IMR-90 (cell line): ENCODE data around the gene IDS. TPM values are rescaled to one million over a fixed set of nuclear protein-coding genes. Genes with fewer than 3 reads are reported as not detected.
A peak's percentile ranks its signal among the peaks of the same experiment; 100 is the strongest.

Experiments
- ATAC-seq: fragments of 200-7000 bp; cut with Tn5 transposase; 2 replicates; pipeline ENCODE4 v1.9.1; 2020; ENCODE audit warnings: low read depth, mild to moderate bottlenecking, moderate library complexity
- BruUV-seq: library from RNA; stranded (reverse); fragments of 400-500 nt; replicated peaks from 2 replicates; lab custom pipeline; 2021; lab: Mats Ljungman, UMichigan
- CTCF ChIA-PET: fragments of 300-600 bp; formaldehyde crosslinking; extraction: SDS; loops from one replicate; lab custom pipeline; 2021; ENCODE audit warnings: antibody characterized with exemption; lab: Yijun Ruan, JAX
- POLR2A ChIA-PET: fragments of 300-600 bp; sonication (Branson Sonifier 250); formaldehyde crosslinking; loops from one replicate; lab custom pipeline; 2022; ENCODE audit warnings: antibody characterized with exemption; ENCODE audit not compliant: unreplicated experiment; lab: Charles Lee
- DNase-seq: peaks from one replicate; pipeline ENCODE4 v3.0.0; 2013
- H2AFZ ChIP-seq: replicated peaks from 2 replicates; pipeline ENCODE3; 2013; ENCODE audit warnings: low read length, mild to moderate bottlenecking; ENCODE audit not compliant: poor library complexity
- H2AK5ac ChIP-seq: 2 replicates; pipeline ENCODE4 v1.6.1; 2013; ENCODE audit warnings: low read depth, low read length, inconsistent platforms
- H2AK9ac ChIP-seq: replicated peaks from 2 replicates; pipeline ENCODE3; 2013; ENCODE audit warnings: mild to moderate bottlenecking, low read depth, low read length, moderate library complexity; ENCODE audit not compliant: poor library complexity
- H2BK120ac ChIP-seq: 2 replicates; pipeline ENCODE4 v1.6.1; 2013; ENCODE audit warnings: low read depth, low read length, inconsistent platforms
- H2BK15ac ChIP-seq: 3 replicates; pipeline ENCODE4 v1.6.1; 2013; ENCODE audit warnings: low read depth, low read length, inconsistent platforms
- H2BK20ac ChIP-seq: 2 replicates; pipeline ENCODE4 v1.6.1; 2013; ENCODE audit warnings: low read depth, mild to moderate bottlenecking, inconsistent platforms, low read length, moderate library complexity
- H2BK5ac ChIP-seq: 2 replicates; pipeline ENCODE4 v1.6.1; 2013; ENCODE audit warnings: mild to moderate bottlenecking, low read depth, low read length, inconsistent platforms; ENCODE audit not compliant: poor library complexity, severe bottlenecking
- H3K14ac ChIP-seq: replicated peaks from 2 replicates; pipeline ENCODE4 v1.6.1; 2013; ENCODE audit warnings: low read depth, low read length, inconsistent platforms
- H3K18ac ChIP-seq: 2 replicates; pipeline ENCODE4 v1.6.1; 2013; ENCODE audit warnings: low read depth, low read length, control low read depth
- H3K23ac ChIP-seq: 2 replicates; pipeline ENCODE4 v1.6.1; 2013; ENCODE audit warnings: low read depth, low read length, inconsistent platforms
- H3K27ac ChIP-seq: 2 replicates; pipeline ENCODE4 v1.5.1; 2013; ENCODE audit warnings: mild to moderate bottlenecking, control low read depth, low read length; ENCODE audit not compliant: insufficient read depth
- H3K27me3 ChIP-seq: 2 replicates; pipeline ENCODE4 v1.6.1; 2013; ENCODE audit warnings: low read length; ENCODE audit not compliant: control insufficient read depth, insufficient read depth
- H3K36me3 ChIP-seq: 2 replicates; pipeline ENCODE4 v1.6.1; 2013; ENCODE audit warnings: low read length, mixed read lengths; ENCODE audit not compliant: control insufficient read depth, insufficient read depth
- H3K4ac ChIP-seq: 2 replicates; pipeline ENCODE4 v1.6.1; 2013; ENCODE audit warnings: low read depth, low read length, inconsistent platforms
- H3K4me1 ChIP-seq: 2 replicates; pipeline ENCODE4 v1.6.1; 2013; ENCODE audit warnings: low read length, mixed read lengths; ENCODE audit not compliant: control insufficient read depth, insufficient read depth
- H3K4me2 ChIP-seq: 2 replicates; pipeline ENCODE4 v1.6.1; 2013; ENCODE audit warnings: low read depth, mild to moderate bottlenecking, control low read depth, low read length, moderate library complexity
- H3K4me3 ChIP-seq: 2 replicates; pipeline ENCODE4 v1.5.1; 2013; ENCODE audit warnings: low read depth, mild to moderate bottlenecking, control low read depth, low read length, moderate library complexity; ENCODE audit not compliant: insufficient read depth
- H3K56ac ChIP-seq: 2 replicates; pipeline ENCODE4 v1.6.1; 2013; ENCODE audit warnings: low read length, inconsistent platforms; ENCODE audit not compliant: insufficient read depth; ENCODE audit errors: extremely low read depth
- H3K79me1 ChIP-seq, 2 experiments: 2 replicates each; pipeline ENCODE4 v1.6.1; 2013; ENCODE audit warnings: low read length in 2 of 2, inconsistent platforms in 1 of 2, low read depth in 1 of 2
- H3K9ac ChIP-seq: 2 replicates; pipeline ENCODE4 v1.6.1; 2013; ENCODE audit warnings: low read depth, low read length, control low read depth
- H3K9me1 ChIP-seq: 2 replicates; pipeline ENCODE4 v1.6.1; 2013; ENCODE audit warnings: low read length, inconsistent platforms; ENCODE audit not compliant: insufficient read depth
- H3K9me3 ChIP-seq: 2 replicates; pipeline ENCODE4 v1.6.1; 2013; ENCODE audit warnings: low read length; ENCODE audit not compliant: control insufficient read depth, insufficient read depth
- H4K20me1 ChIP-seq: 2 replicates; pipeline ENCODE4 v1.6.1; 2013; ENCODE audit warnings: low read length, inconsistent platforms; ENCODE audit not compliant: insufficient read depth
- H4K5ac ChIP-seq: 2 replicates; pipeline ENCODE4 v1.6.1; 2013; ENCODE audit warnings: mild to moderate bottlenecking, low read depth, low read length, control low read depth
- H4K8ac ChIP-seq, 2 experiments: 2 replicates each; pipeline ENCODE4 v1.6.1; 2013; ENCODE audit warnings: low read depth in 2 of 2, low read length in 2 of 2, control low read depth in 1 of 2, inconsistent platforms in 1 of 2
- H4K91ac ChIP-seq: 2 replicates; pipeline ENCODE4 v1.6.1; 2013; ENCODE audit warnings: low read depth, low read length, inconsistent platforms; ENCODE audit not compliant: insufficient read depth
- BHLHE40 ChIP-seq: fragments of 150-350 bp; IDR thresholded peaks from 2 replicates; pipeline ENCODE4 v1.6.1; 2016; ENCODE audit warnings: mild to moderate bottlenecking, low read depth, low read length
- CEBPB ChIP-seq: IDR thresholded peaks from 2 replicates; pipeline ENCODE4 v1.6.1; 2012; ENCODE audit warnings: low read depth, low read length, improper control_type of control experiment
- CHD1 ChIP-seq: IDR thresholded peaks from 2 replicates; pipeline ENCODE4 v1.6.1; 2012; ENCODE audit warnings: low read depth, low read length, improper control_type of control experiment
- FOS ChIP-seq: fragments of 150-350 bp; IDR thresholded peaks from 2 replicates; pipeline ENCODE4 v1.6.1; 2016; ENCODE audit warnings: low read depth, low read length
- MAFK ChIP-seq: IDR thresholded peaks from 2 replicates; pipeline ENCODE4 v1.6.1; 2012; ENCODE audit warnings: low read depth, low read length, improper control_type of control experiment
- MAZ ChIP-seq: IDR thresholded peaks from 2 replicates; pipeline ENCODE4 v1.6.1; 2012; ENCODE audit warnings: low read depth, mild to moderate bottlenecking, low read length, improper control_type of control experiment, moderate library complexity, borderline replicate concordance
- MXI1 ChIP-seq: IDR thresholded peaks from 2 replicates; pipeline ENCODE4 v1.6.1; 2012; ENCODE audit warnings: low read depth, mild to moderate bottlenecking, low read length, moderate library complexity, borderline replicate concordance
- NFE2L2 ChIP-seq: fragments of 150-350 bp; IDR thresholded peaks from 2 replicates; pipeline ENCODE4 v1.6.1; 2016; ENCODE audit warnings: low read depth, mild to moderate bottlenecking, low read length
- POLR2A ChIP-seq: IDR thresholded peaks from 2 replicates; pipeline ENCODE4 v1.6.1; 2012; ENCODE audit warnings: mild to moderate bottlenecking, low read depth, low read length
- RAD21 ChIP-seq: IDR thresholded peaks from 2 replicates; pipeline ENCODE4 v1.6.1; 2012; ENCODE audit warnings: low read length, improper control_type of control experiment
- RCOR1 ChIP-seq: IDR thresholded peaks from 2 replicates; pipeline ENCODE4 v1.6.1; 2012; ENCODE audit warnings: mild to moderate bottlenecking, low read length, improper control_type of control experiment; ENCODE audit not compliant: insufficient replicate concordance
- RFX5 ChIP-seq: IDR thresholded peaks from 2 replicates; pipeline ENCODE4 v1.8.0; 2012; ENCODE audit warnings: low read depth, mild to moderate bottlenecking, low read length, moderate library complexity
- SMC3 ChIP-seq: fragments of 150-350 bp; IDR thresholded peaks from 2 replicates; pipeline ENCODE4 v1.6.1; 2016; ENCODE audit warnings: low read depth, mild to moderate bottlenecking, antibody characterized with exemption, low read length, moderate library complexity
- dilution Hi-C: fragments of 300-500 bp; cut with HindIII; formaldehyde crosslinking; loops from one replicate; pipeline ENCODE4 v1.14.3; 2018; ENCODE audit warnings: low sequenced_read_pairs; ENCODE audit not compliant: unreplicated experiment
- in situ Hi-C: fragments of 300-500 bp; cut with MboI; formaldehyde crosslinking; loops from 3 replicates; pipeline ENCODE4 v1.14.3; 2019; ENCODE audit warnings: low sequenced_read_pairs, inconsistent platforms, mixed read lengths
- intact Hi-C: fragments of 100-400 bp; cut with micrococcal nuclease; formaldehyde crosslinking; loops from 2 replicates; pipeline ENCODE4 v1.10.0; 2022
- polyA plus RNA-seq, 3 experiments: library from polyadenylated mRNA; depleted of rRNA; stranded (reverse); fragments of >200 nt; gene quantifications; 2 replicates each; pipeline ENCODE4 v1.2.3, GENCODE V29; 2012; ENCODE audit warnings: low replicate concordance in 1 of 3
- total RNA-seq: library from RNA; depleted of rRNA; stranded (reverse); fragments of >200 nt; gene quantifications from 2 replicates; pipeline ENCODE4 v1.2.3, GENCODE V29; 2012
- TF ChIP-seq, protein P1 (sequence below): fragments of 150-350 bp; IDR thresholded peaks from 2 replicates; pipeline ENCODE4 v1.6.1; 2017; ENCODE audit warnings: mild to moderate bottlenecking, antibody characterized with exemption, low read length, low read depth
- TF ChIP-seq, protein P2 (sequence below): fragments of 150-350 bp; IDR thresholded peaks from 2 replicates; pipeline ENCODE4 v1.6.1; 2016; ENCODE audit warnings: low read depth, mild to moderate bottlenecking, low read length, moderate library complexity, borderline replicate concordance
- TF ChIP-seq, protein P3 (sequence below): conservative IDR thresholded peaks from 2 replicates; pipeline ENCODE4 v1.5.1; 2012; ENCODE audit warnings: mild to moderate bottlenecking, low read depth, low read length, improper control_type of control experiment

The IDS gene
- total and polyA plus RNA-seq, 2 of the 4 experiments (the other 2 are of a cell fraction): 26.3 to 56.9 TPM

DNA sequence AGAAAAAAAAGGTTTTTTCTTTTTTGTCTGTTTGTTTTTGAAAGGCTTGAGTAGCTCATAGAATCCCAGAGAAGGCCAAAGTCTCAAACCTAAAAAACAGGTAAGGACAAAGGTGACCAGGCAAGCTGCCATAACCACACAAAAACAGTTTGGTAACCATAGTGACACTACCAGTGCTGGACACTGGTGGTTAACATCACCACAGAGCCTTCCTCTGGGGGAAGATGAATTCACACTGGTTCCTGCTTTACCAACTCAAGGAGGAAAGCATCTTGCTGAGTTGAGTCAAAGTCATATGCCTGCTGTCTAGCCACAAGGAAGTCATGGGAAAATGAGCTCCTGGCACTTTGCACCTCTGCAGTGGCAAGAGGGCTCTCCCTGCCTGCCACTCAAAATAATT is 32.5 kb downstream of the IDS start:
- Histone ChIP-seq H4K5ac (no peak overlapping the region), H2BK15ac (no peak overlapping the region), H3K9me1 (peaks cover 4% of the 10 kb centered on the region; the same call in 1 of the 2 replicates), H3K4me3 (no peak overlapping the region), H3K9me3 (no peaks in the 10 kb centered on the region), H2BK20ac (no peak overlapping the region), H3K9ac (no peak overlapping the region), H2AK5ac (no peak overlapping the region), H2AFZ (no peak overlapping the region), H3K79me1 (no peaks in the 10 kb centered on the region), H4K91ac (no peak overlapping the region), H3K56ac (no peak overlapping the region), H4K20me1 (no peaks in the 10 kb centered on the region), H2BK5ac (no peak overlapping the region), H3K14ac (no peak overlapping the region), H3K4ac (no peak overlapping the region), H3K27me3 (no peaks in the 10 kb centered on the region; the same call in 1 of the 2 replicates), H3K18ac (no peak overlapping the region), H4K8ac (no peak overlapping the region), H3K36me3 (no peaks in the 10 kb centered on the region), H3K23ac (no peak overlapping the region), H3K4me2 (no peak overlapping the region), H2AK9ac (peak overlapping the region; percentile 13), H3K4me1 (no peaks in the 10 kb centered on the region), H3K27ac (no peak overlapping the region), H2BK120ac (no peak overlapping the region)
- TF ChIP-seq MAFK: no peak
- TF ChIP-seq, protein P1, sequence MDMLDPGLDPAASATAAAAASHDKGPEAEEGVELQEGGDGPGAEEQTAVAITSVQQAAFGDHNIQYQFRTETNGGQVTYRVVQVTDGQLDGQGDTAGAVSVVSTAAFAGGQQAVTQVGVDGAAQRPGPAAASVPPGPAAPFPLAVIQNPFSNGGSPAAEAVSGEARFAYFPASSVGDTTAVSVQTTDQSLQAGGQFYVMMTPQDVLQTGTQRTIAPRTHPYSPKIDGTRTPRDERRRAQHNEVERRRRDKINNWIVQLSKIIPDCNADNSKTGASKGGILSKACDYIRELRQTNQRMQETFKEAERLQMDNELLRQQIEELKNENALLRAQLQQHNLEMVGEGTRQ: no peak
- TF ChIP-seq CEBPB: no peak
- TF ChIP-seq SMC3: no peak
- no peak for TF ChIP-seq MXI1
- no peak for TF ChIP-seq MAZ
- TF ChIP-seq, protein P2, sequence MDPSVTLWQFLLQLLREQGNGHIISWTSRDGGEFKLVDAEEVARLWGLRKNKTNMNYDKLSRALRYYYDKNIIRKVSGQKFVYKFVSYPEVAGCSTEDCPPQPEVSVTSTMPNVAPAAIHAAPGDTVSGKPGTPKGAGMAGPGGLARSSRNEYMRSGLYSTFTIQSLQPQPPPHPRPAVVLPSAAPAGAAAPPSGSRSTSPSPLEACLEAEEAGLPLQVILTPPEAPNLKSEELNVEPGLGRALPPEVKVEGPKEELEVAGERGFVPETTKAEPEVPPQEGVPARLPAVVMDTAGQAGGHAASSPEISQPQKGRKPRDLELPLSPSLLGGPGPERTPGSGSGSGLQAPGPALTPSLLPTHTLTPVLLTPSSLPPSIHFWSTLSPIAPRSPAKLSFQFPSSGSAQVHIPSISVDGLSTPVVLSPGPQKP: no peak
- no peak for TF ChIP-seq NFE2L2
- TF ChIP-seq RFX5: no peak
- TF ChIP-seq, protein P3, sequence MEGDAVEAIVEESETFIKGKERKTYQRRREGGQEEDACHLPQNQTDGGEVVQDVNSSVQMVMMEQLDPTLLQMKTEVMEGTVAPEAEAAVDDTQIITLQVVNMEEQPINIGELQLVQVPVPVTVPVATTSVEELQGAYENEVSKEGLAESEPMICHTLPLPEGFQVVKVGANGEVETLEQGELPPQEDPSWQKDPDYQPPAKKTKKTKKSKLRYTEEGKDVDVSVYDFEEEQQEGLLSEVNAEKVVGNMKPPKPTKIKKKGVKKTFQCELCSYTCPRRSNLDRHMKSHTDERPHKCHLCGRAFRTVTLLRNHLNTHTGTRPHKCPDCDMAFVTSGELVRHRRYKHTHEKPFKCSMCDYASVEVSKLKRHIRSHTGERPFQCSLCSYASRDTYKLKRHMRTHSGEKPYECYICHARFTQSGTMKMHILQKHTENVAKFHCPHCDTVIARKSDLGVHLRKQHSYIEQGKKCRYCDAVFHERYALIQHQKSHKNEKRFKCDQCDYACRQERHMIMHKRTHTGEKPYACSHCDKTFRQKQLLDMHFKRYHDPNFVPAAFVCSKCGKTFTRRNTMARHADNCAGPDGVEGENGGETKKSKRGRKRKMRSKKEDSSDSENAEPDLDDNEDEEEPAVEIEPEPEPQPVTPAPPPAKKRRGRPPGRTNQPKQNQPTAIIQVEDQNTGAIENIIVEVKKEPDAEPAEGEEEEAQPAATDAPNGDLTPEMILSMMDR: no peak
- TF ChIP-seq CHD1: no peak
- no peak for TF ChIP-seq BHLHE40
- TF ChIP-seq POLR2A: no peak
- no peak for TF ChIP-seq FOS
- no peak for TF ChIP-seq RAD21
- TF ChIP-seq RCOR1: no peak
- in situ Hi-C loops: loop anchor here (10.0 kb wide), 1 partner anchor 1428 kb away; no protein-coding TSS in a partner anchor
- DNase-seq (no peak), ATAC-seq (no peak)
- no TSS peak for BruUV-seq
- dilution Hi-C loops: no loop called here
- ChIA-PET POLR2A (no interaction called here), CTCF (no interaction called here)
- intact Hi-C loops: loop anchor here (5.0 kb wide), 2 partner anchors 185 to 945 kb away; no protein-coding TSS in a partner anchor
